Esophagus squamous epithelium (tissue), 5 donors: ENCODE results near the gene ACAP3. TPM values are rescaled to one million over a fixed set of nuclear protein-coding genes. Genes with fewer than 3 reads are reported as not detected.

Source experiments
- DNase-seq: peaks from one replicate; lab custom pipeline; 2025; lab: John Stamatoyannopoulos, UW
- H3K27ac ChIP-seq, 4 donors: fragments of 200-600 bp; sonication (generic); one replicate each; pipeline ENCODE4 v1.5.1; 2016 to 2019; ENCODE audit warnings: mild to moderate bottlenecking in 1 of 4
- H3K27me3 ChIP-seq, 4 donors: fragments of 200-600 bp; sonication (generic); 1 replicate in 3 of 4; 2 replicates in 1 of 4; pipeline versions ENCODE4 v1.5.1 to v1.6.0; 2017 to 2021; ENCODE audit warnings: antibody characterized with exemption in 1 of 4
- H3K36me3 ChIP-seq, 3 donors: fragments of 200-600 bp; sonication (generic); one replicate each; pipeline ENCODE4 v1.5.1; 2016 to 2019
- H3K4me1 ChIP-seq, 3 donors: fragments of 200-600 bp; sonication (generic); one replicate each; pipeline ENCODE4 v1.5.1; 2017 to 2019
- H3K4me3 ChIP-seq, 4 donors: fragments of 200-600 bp; sonication (generic); 1 replicate in 3 of 4; 2 replicates in 1 of 4; pipeline ENCODE4 v1.5.1; 2016 to 2019; ENCODE audit warnings: mild to moderate bottlenecking in 2 of 4, moderate library complexity in 1 of 4
- H3K9me3 ChIP-seq, 3 donors: fragments of 200-600 bp; sonication (generic); one replicate each; pipeline ENCODE4 v1.5.1; 2016 to 2019
- POLR2A ChIP-seq, 4 donors: fragments of 450-650 bp; IDR thresholded peaks; one replicate each; pipeline ENCODE4 v1.6.1; 2017; ENCODE audit warnings: antibody characterized with exemption in 4 of 4, mild to moderate bottlenecking in 4 of 4, moderate library complexity in 3 of 4
- WGBS, 2 donors: methylation state at CpG; one replicate each; pipeline ENCODE4 v1.1.5; 2018; 5-methylcytosine and 5-hydroxymethylcytosine counted together
- intact Hi-C: fragments of 100-400 bp; cut with DNase I; formaldehyde crosslinking; loops from one replicate; pipeline ENCODE4 v1.15.0; 2022
- total RNA-seq, 4 donors: library from RNA; depleted of rRNA; stranded (reverse); fragments of >200 nt; gene quantifications; one replicate each; pipeline ENCODE4 v1.1.0, GENCODE V29; 2016
- TF ChIP-seq, protein P1 (sequence below), 6 experiments: fragments of 450-650 bp in 4 of 6; fragments of 200-600 bp in 2 of 6; sonication (generic) in 2 of 6; IDR thresholded peaks; one replicate each; pipeline ENCODE4 v1.5.1; 2016 to 2019; ENCODE audit warnings: antibody characterized with exemption in 6 of 6, mild to moderate bottlenecking in 4 of 6, moderate library complexity in 4 of 6
- donor health status: DM: yes; HTN: yes; CAD: no.

Gene ACAP3
- total RNA-seq, 4 donors from 2014 or later = 36.4 to 66.7 (median 56.9) TPM

- WGBS, 2 donors = 91 to 92% methylated on average over 4 to 5 of the region's 10 CpGs
- TF ChIP-seq POLR2A (IDR thresholded peaks at IDR 0.05) = no peak
- TF ChIP-seq, protein P1, sequence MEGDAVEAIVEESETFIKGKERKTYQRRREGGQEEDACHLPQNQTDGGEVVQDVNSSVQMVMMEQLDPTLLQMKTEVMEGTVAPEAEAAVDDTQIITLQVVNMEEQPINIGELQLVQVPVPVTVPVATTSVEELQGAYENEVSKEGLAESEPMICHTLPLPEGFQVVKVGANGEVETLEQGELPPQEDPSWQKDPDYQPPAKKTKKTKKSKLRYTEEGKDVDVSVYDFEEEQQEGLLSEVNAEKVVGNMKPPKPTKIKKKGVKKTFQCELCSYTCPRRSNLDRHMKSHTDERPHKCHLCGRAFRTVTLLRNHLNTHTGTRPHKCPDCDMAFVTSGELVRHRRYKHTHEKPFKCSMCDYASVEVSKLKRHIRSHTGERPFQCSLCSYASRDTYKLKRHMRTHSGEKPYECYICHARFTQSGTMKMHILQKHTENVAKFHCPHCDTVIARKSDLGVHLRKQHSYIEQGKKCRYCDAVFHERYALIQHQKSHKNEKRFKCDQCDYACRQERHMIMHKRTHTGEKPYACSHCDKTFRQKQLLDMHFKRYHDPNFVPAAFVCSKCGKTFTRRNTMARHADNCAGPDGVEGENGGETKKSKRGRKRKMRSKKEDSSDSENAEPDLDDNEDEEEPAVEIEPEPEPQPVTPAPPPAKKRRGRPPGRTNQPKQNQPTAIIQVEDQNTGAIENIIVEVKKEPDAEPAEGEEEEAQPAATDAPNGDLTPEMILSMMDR (IDR thresholded peaks at IDR 0.05) = no peak
- Histone ChIP-seq H3K9me3 (no peaks in the 10 kb centered on the region), H3K27ac (peak overlapping the region; percentile 92 to 95 (median 94)), H3K4me1 (peaks cover 43 to 68% (median 53%) of the 10 kb centered on the region in 3 donors), H3K4me3 (peak overlapping the region in 3 of 4 donors; percentile 62 to 96 (median 89)), H3K27me3 (no peaks in the 10 kb centered on the region), H3K36me3 (peaks cover 0 to 11% (median 4%) of the 10 kb centered on the region in 3 donors)
- no peak for DNase-seq
- intact Hi-C loops = no loop called here
Observed at GRCh38 chr1:1346501-1346890, 38.8 kb upstream of the ACAP3 start.

DNA sequence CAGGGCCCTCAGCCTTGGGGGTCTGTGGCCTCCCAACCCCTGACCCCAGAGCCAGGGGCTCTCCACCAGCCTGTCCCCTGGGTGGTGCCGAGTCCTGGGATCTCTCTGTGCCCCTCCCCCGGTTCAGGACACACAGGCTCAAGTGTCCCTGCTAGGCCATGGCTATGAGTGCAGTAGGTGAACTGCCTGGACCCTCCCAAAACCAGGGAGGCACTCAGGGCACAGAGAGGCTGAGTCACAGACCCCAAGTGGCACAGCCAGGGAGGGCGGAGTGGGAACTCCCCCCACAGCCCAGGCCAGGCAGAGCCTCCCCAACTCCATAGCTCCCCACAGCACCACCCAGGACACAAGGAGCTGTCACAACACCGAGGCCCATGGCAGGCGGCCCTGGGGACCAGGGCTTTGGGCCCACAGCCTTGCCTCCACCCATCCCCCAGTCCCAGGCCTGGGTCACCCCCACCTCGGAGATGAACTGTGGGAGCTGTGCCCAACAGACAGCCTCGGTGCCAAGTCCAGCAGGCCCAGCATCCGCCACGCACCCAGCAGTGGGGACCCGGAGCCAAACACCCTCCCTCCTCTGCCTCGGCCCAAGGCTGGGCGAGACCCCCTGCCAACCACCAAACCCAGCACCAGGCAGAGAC, 38.2 kb upstream of the ACAP3 start:
- H3K36me3 ChIP-seq = peaks cover 0 to 16% (median 6%) of the 10 kb centered on the region in 3 donors
- no peak for TF ChIP-seq POLR2A (IDR thresholded peaks at IDR 0.05)
- TF ChIP-seq, protein P1 (IDR thresholded peaks at IDR 0.05) = no peak
- H3K4me1 ChIP-seq = peaks cover 40 to 64% (median 50%) of the 10 kb centered on the region in 3 donors
- DNase-seq = no peak
- H3K9me3 ChIP-seq = no peaks in the 10 kb centered on the region
- peak overlapping the region in 3 of 4 donors; percentile 62 to 96 (median 89) for H3K4me3 ChIP-seq
- intact Hi-C loops = no loop called here
- no peaks in the 10 kb centered on the region for H3K27me3 ChIP-seq
- H3K27ac ChIP-seq = peak overlapping the region; percentile 92 to 95 (median 94)
- WGBS, 2 donors = 75% methylated on average over 2 of the region's 12 CpGs; no CpG with 5 or more reads in 1 of the 2 donors

DNA sequence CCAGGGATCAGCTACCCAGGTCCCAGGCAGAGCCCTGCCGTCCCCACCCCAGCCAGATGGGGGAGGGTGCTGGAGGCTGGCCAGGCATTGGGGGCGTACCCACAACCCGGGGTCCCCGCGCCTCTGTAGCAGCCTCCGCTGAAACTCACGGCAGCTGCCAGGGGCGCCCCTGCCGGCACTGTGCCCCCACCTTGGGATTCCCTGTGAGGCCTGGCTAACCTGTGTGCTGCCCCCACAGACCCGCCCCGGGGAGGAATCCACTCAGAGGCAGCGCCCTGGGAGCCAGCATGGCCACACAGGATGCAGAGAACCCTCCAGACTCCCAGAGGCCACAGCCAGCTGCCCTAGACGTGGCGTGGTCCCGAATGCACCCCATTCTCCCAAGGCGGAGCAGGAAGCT, 37.7 kb upstream of the ACAP3 start:
- peak overlapping the region; percentile 8 to 89 (median 18) for H3K4me3 ChIP-seq
- TF ChIP-seq, protein P1 (IDR thresholded peaks at IDR 0.05) = no peak
- TF ChIP-seq POLR2A (IDR thresholded peaks at IDR 0.05) = no peak
- H3K4me1 ChIP-seq = peaks cover 40 to 64% (median 50%) of the 10 kb centered on the region in 3 donors

GRCh38 chr1:1344655-1345361, 37.1 kb upstream of the ACAP3 start:
- WGBS, 2 donors = 30 to 76% methylated on average over 6 to 9 of the region's 15 CpGs
- peaks cover 40 to 64% (median 50%) of the 10 kb centered on the region in 3 donors for H3K4me1 ChIP-seq

More for the DNA sequence above, 37.7 kb upstream of the ACAP3 start:
- Histone ChIP-seq H3K9me3 (no peaks in the 10 kb centered on the region), H3K27ac (peak overlapping the region; percentile 92 to 95 (median 94)), H3K27me3 (no peaks in the 10 kb centered on the region), H3K36me3 (peaks cover 0 to 22% (median 12%) of the 10 kb centered on the region in 3 donors)
- intact Hi-C loops = no loop called here
- WGBS, 2 donors = no CpG with 5 or more reads among the region's 16 CpGs
- DNase-seq = no peak

More at GRCh38 chr1:1344655-1345361, 37.1 kb upstream of the ACAP3 start:
- peak overlapping the region; percentile 8 to 89 (median 28) for H3K4me3 ChIP-seq
- H3K27me3 ChIP-seq = no peaks in the 10 kb centered on the region
- intact Hi-C loops = no loop called here
- TF ChIP-seq, protein P1 (IDR thresholded peaks at IDR 0.05) = peak in 4 of 6 experiments; percentile 24 to 40 (median 32)
- no peak for TF ChIP-seq POLR2A (IDR thresholded peaks at IDR 0.05)
- peak overlapping the region; percentile 92 to 95 (median 94) for H3K27ac ChIP-seq
- H3K9me3 ChIP-seq = no peaks in the 10 kb centered on the region
- DNase-seq = no peak
- peaks cover 0 to 28% (median 17%) of the 10 kb centered on the region in 3 donors for H3K36me3 ChIP-seq
